Measurements from ENCODE around the gene ABCA2.

DNA sequence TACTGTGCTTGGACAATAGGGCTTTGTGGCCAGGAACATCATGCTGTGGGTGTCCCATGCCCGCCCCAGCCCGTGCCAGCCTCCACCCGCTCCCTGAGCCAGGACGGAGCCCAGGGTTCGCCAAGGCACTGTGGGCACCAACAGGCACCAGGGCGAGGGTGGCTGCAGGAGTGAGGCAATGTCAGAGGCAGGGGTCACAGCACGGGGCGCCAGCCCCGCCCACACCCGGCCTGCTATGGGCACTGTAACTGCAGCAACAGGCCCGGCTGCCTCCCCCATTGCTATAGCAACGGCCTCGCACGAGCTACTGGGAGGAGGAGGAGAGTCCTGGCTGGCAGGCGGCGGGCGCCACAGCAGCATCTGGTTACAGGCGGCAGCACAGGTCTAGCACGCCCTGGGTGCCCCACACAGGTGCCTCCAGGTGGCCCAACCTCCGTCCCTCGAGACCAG, 2.5 kb downstream of the ABCA2 start:
- TF ChIP-seq, protein P1, sequence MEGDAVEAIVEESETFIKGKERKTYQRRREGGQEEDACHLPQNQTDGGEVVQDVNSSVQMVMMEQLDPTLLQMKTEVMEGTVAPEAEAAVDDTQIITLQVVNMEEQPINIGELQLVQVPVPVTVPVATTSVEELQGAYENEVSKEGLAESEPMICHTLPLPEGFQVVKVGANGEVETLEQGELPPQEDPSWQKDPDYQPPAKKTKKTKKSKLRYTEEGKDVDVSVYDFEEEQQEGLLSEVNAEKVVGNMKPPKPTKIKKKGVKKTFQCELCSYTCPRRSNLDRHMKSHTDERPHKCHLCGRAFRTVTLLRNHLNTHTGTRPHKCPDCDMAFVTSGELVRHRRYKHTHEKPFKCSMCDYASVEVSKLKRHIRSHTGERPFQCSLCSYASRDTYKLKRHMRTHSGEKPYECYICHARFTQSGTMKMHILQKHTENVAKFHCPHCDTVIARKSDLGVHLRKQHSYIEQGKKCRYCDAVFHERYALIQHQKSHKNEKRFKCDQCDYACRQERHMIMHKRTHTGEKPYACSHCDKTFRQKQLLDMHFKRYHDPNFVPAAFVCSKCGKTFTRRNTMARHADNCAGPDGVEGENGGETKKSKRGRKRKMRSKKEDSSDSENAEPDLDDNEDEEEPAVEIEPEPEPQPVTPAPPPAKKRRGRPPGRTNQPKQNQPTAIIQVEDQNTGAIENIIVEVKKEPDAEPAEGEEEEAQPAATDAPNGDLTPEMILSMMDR (IDR thresholded peaks at IDR 0.05) = peak in 3 of 5 experiments; percentile 9 to 54 (median 42)
- TF ChIP-seq POLR2A (IDR thresholded peaks at IDR 0.05) (peak in 1 of 2 donors; percentile 40), EP300 (IDR thresholded peaks at IDR 0.05) (peak; percentile 61 to 92)
